ENCODE results near the gene LMOD2. TPM values are rescaled to one million over a fixed set of nuclear protein-coding genes. Genes with fewer than 3 reads are reported as not detected.

LMOD2 gene
- total RNA-seq (not detected), polyA plus RNA-seq (under 1 TPM in 1 of 2 donors, not detected in 1; 0.17 TPM)

GRCh38 chr7:123655614-123656013, at the start of gene LMOD2:
TSS of gene LMOD2 (plus strand) at chr7:123655866. CDS start at chr7:123655964, 98 bp downstream.
- H3K9me3 Mint-ChIP-seq: no peaks in the 10 kb centered on the region
- no peak within 1 kb of the TSS for H3K27ac Mint-ChIP-seq
- intact Hi-C loops (cut with micrococcal nuclease): no loop called here
- Histone ChIP-seq H3K9me3 (ENCODE audit: control insufficient read depth in 1 of 2, low read length in 2 of 2) (no peaks in the 10 kb centered on the region), H3K27me3 (ENCODE audit: insufficient read depth, low read length) (no peaks in the 10 kb centered on the region), H3K36me3 (ENCODE audit: insufficient read depth, low read length) (no peaks in the 10 kb centered on the region), H3K27ac (ENCODE audit: low read depth, low read length) (no peak within 1 kb of the TSS), H3K4me1 (ENCODE audit: insufficient read depth, low read length) (no peaks in the 10 kb centered on the region), H3K4me3 (ENCODE audit: low read length in 2 of 2) (no peak within 1 kb of the TSS)
- DNase-seq: no peak
- CTCF ChIA-PET (ENCODE audit: partially characterized antibody): interaction anchor here (0.6 to 1.9 kb wide), 3 partner anchors 11 to 165 kb away, joined by 3 to 4 read pairs (median 3); no protein-coding TSS in a partner anchor
- H3K4me1 Mint-ChIP-seq: no peaks in the 10 kb centered on the region
- POLR2A ChIA-PET (ENCODE audit: partially characterized antibody): no interaction called here
- H3K4me3 Mint-ChIP-seq: no peak within 1 kb of the TSS
- H3K36me3 Mint-ChIP-seq: no peaks in the 10 kb centered on the region
- H3K27me3 Mint-ChIP-seq: peaks cover 2 to 11% of the 10 kb centered on the region in 2 donors

- Histone ChIP-seq H3K27me3 (ENCODE audit: insufficient read depth, low read length) (no peaks in the 10 kb centered on the region), H3K4me3 (ENCODE audit: low read length in 2 of 2) (no peak overlapping the region), H3K36me3 (ENCODE audit: insufficient read depth, low read length) (no peaks in the 10 kb centered on the region), H3K4me1 (ENCODE audit: insufficient read depth, low read length) (no peaks in the 10 kb centered on the region), H3K9me3 (ENCODE audit: control insufficient read depth in 1 of 2, low read length in 2 of 2) (no peaks in the 10 kb centered on the region), H3K27ac (ENCODE audit: low read depth, low read length) (no peak overlapping the region)
- CTCF ChIA-PET (ENCODE audit: partially characterized antibody): interaction anchor here (1.5 kb wide), 1 partner anchor 11 kb away, joined by 3 read pairs; no protein-coding TSS in a partner anchor
- intact Hi-C loops (cut with micrococcal nuclease): no loop called here
- no peaks in the 10 kb centered on the region for H3K4me1 Mint-ChIP-seq
- DNase-seq: no peak
- no peak overlapping the region for H3K4me3 Mint-ChIP-seq
- H3K27me3 Mint-ChIP-seq: peaks cover 4 to 10% of the 10 kb centered on the region in 2 donors
- H3K27ac Mint-ChIP-seq: no peak overlapping the region
- POLR2A ChIA-PET (ENCODE audit: partially characterized antibody): no interaction called here
- H3K36me3 Mint-ChIP-seq: no peaks in the 10 kb centered on the region
- H3K9me3 Mint-ChIP-seq: peaks cover 0 to 3% (median 0%) of the 10 kb centered on the region in 8 donors
Measured at GRCh38 chr7:123607423-123607975, 48.2 kb upstream of the LMOD2 start.

GRCh38 chr7:123608991-123609882, 46.4 kb upstream of the LMOD2 start:
- Mint-ChIP-seq H3K9me3 (peaks cover 0 to 3% (median 0%) of the 10 kb centered on the region in 8 donors), H3K27ac (no peak overlapping the region), H3K4me3 (no peak overlapping the region), H3K36me3 (no peaks in the 10 kb centered on the region), H3K4me1 (no peaks in the 10 kb centered on the region), H3K27me3 (peaks cover 7 to 12% of the 10 kb centered on the region in 2 donors)
- ChIA-PET CTCF (ENCODE audit: partially characterized antibody) (no interaction called here), POLR2A (ENCODE audit: partially characterized antibody) (no interaction called here)
- no peaks in the 10 kb centered on the region for H3K27me3 ChIP-seq (ENCODE audit: insufficient read depth, low read length)
- no peak for DNase-seq
- no peak overlapping the region for H3K27ac ChIP-seq (ENCODE audit: low read depth, low read length)
- intact Hi-C loops (cut with micrococcal nuclease): no loop called here
- no peaks in the 10 kb centered on the region for H3K36me3 ChIP-seq (ENCODE audit: insufficient read depth, low read length)
- no peaks in the 10 kb centered on the region for H3K4me1 ChIP-seq (ENCODE audit: insufficient read depth, low read length)
- H3K9me3 ChIP-seq (ENCODE audit: control insufficient read depth in 1 of 2, low read length in 2 of 2): no peaks in the 10 kb centered on the region
- H3K4me3 ChIP-seq (ENCODE audit: low read length in 2 of 2): no peak overlapping the region

- CTCF ChIA-PET (ENCODE audit: partially characterized antibody): no interaction called here
Measured at GRCh38 chr7:123609883-123610239, 45.8 kb upstream of the LMOD2 start.

GRCh38 chr7:123612024-123612423, 43.6 kb upstream of the LMOD2 start:
- ChIA-PET POLR2A (ENCODE audit: partially characterized antibody) (no interaction called here), CTCF (ENCODE audit: partially characterized antibody) (no interaction called here)
- no peaks in the 10 kb centered on the region for H3K36me3 Mint-ChIP-seq
- H3K27ac ChIP-seq (ENCODE audit: low read depth, low read length): no peak overlapping the region
- H3K27me3 Mint-ChIP-seq: peaks cover 7 to 8% of the 10 kb centered on the region in 2 donors
- H3K4me3 Mint-ChIP-seq: no peak overlapping the region
- intact Hi-C loops (cut with micrococcal nuclease): no loop called here
- DNase-seq: no peak
- H3K36me3 ChIP-seq (ENCODE audit: insufficient read depth, low read length): no peaks in the 10 kb centered on the region
- no peaks in the 10 kb centered on the region for H3K9me3 ChIP-seq (ENCODE audit: control insufficient read depth in 1 of 2, low read length in 2 of 2)
- H3K27me3 ChIP-seq (ENCODE audit: insufficient read depth, low read length): no peaks in the 10 kb centered on the region
- no peaks in the 10 kb centered on the region for H3K4me1 ChIP-seq (ENCODE audit: insufficient read depth, low read length)
- H3K9me3 Mint-ChIP-seq: peaks cover 0 to 3% (median 0%) of the 10 kb centered on the region in 8 donors
- H3K4me1 Mint-ChIP-seq: no peaks in the 10 kb centered on the region
- no peak overlapping the region for H3K27ac Mint-ChIP-seq
- no peak overlapping the region for H3K4me3 ChIP-seq (ENCODE audit: low read length in 2 of 2)

More at GRCh38 chr7:123609883-123610239, 45.8 kb upstream of the LMOD2 start:
- Mint-ChIP-seq H3K27me3 (peaks cover 7 to 12% of the 10 kb centered on the region in 2 donors), H3K9me3 (peaks cover 0 to 3% (median 0%) of the 10 kb centered on the region in 8 donors), H3K36me3 (no peaks in the 10 kb centered on the region), H3K4me3 (no peak overlapping the region), H3K27ac (no peak overlapping the region), H3K4me1 (no peaks in the 10 kb centered on the region)
- POLR2A ChIA-PET (ENCODE audit: partially characterized antibody): no interaction called here
- Histone ChIP-seq H3K4me3 (ENCODE audit: low read length in 2 of 2) (no peak overlapping the region), H3K27ac (ENCODE audit: low read depth, low read length) (no peak overlapping the region), H3K9me3 (ENCODE audit: control insufficient read depth in 1 of 2, low read length in 2 of 2) (no peaks in the 10 kb centered on the region), H3K4me1 (ENCODE audit: insufficient read depth, low read length) (no peaks in the 10 kb centered on the region), H3K27me3 (ENCODE audit: insufficient read depth, low read length) (no peaks in the 10 kb centered on the region), H3K36me3 (ENCODE audit: insufficient read depth, low read length) (no peaks in the 10 kb centered on the region)
- no peak for DNase-seq
- intact Hi-C loops (cut with micrococcal nuclease): no loop called here

GRCh38 chr7:123615344-123615743, 40.3 kb upstream of the LMOD2 start:
- H3K9me3 Mint-ChIP-seq: peaks cover 0 to 3% (median 0%) of the 10 kb centered on the region in 8 donors
- ChIA-PET POLR2A (ENCODE audit: partially characterized antibody) (no interaction called here), CTCF (ENCODE audit: partially characterized antibody) (interaction anchor here (1.3 to 3.3 kb wide), 2 partner anchors 9 to 12 kb away, joined by 3 to 12 read pairs; no protein-coding TSS in a partner anchor)
- no peaks in the 10 kb centered on the region for H3K4me1 Mint-ChIP-seq
- Histone ChIP-seq H3K27ac (ENCODE audit: low read depth, low read length) (no peak overlapping the region), H3K27me3 (ENCODE audit: insufficient read depth, low read length) (no peaks in the 10 kb centered on the region), H3K9me3 (ENCODE audit: control insufficient read depth in 1 of 2, low read length in 2 of 2) (no peaks in the 10 kb centered on the region), H3K4me3 (ENCODE audit: low read length in 2 of 2) (no peak overlapping the region), H3K36me3 (ENCODE audit: insufficient read depth, low read length) (no peaks in the 10 kb centered on the region), H3K4me1 (ENCODE audit: insufficient read depth, low read length) (no peaks in the 10 kb centered on the region)
- no peaks in the 10 kb centered on the region for H3K36me3 Mint-ChIP-seq
- intact Hi-C loops (cut with micrococcal nuclease): no loop called here
- peaks cover 6 to 17% of the 10 kb centered on the region in 2 donors for H3K27me3 Mint-ChIP-seq
- no peak for DNase-seq
- no peak overlapping the region for H3K4me3 Mint-ChIP-seq
- no peak overlapping the region for H3K27ac Mint-ChIP-seq

- H3K9me3 ChIP-seq (ENCODE audit: control insufficient read depth in 1 of 2, low read length in 2 of 2): no peaks in the 10 kb centered on the region
- H3K4me1 ChIP-seq (ENCODE audit: insufficient read depth, low read length): no peaks in the 10 kb centered on the region
- DNase-seq: no peak
- Mint-ChIP-seq H3K27me3 (peaks cover 4 to 17% of the 10 kb centered on the region in 2 donors), H3K27ac (no peak overlapping the region), H3K36me3 (no peaks in the 10 kb centered on the region), H3K4me3 (no peak overlapping the region), H3K9me3 (peaks cover 0 to 3% (median 0%) of the 10 kb centered on the region in 8 donors), H3K4me1 (no peaks in the 10 kb centered on the region)
- ChIA-PET CTCF (ENCODE audit: partially characterized antibody) (interaction anchor here (1.3 to 3.3 kb wide), 2 partner anchors 8 to 11 kb away, joined by 3 to 12 read pairs; no protein-coding TSS in a partner anchor), POLR2A (ENCODE audit: partially characterized antibody) (no interaction called here)
- no peak overlapping the region for H3K4me3 ChIP-seq (ENCODE audit: low read length in 2 of 2)
- no peaks in the 10 kb centered on the region for H3K36me3 ChIP-seq (ENCODE audit: insufficient read depth, low read length)
- intact Hi-C loops (cut with micrococcal nuclease): no loop called here
- H3K27me3 ChIP-seq (ENCODE audit: insufficient read depth, low read length): no peaks in the 10 kb centered on the region
- H3K27ac ChIP-seq (ENCODE audit: low read depth, low read length): no peak overlapping the region
Measured at GRCh38 chr7:123616223-123616622, 39.4 kb upstream of the LMOD2 start.

Measured in CD4-positive, alpha-beta memory T cell (primary cell).